NCI-H1105 (cell line): ENCODE measurements around the gene BMPER.

Experiments
- DNase-seq: peaks from one replicate; lab custom pipeline; 2025; lab: John Stamatoyannopoulos, UW

The BMPER gene

DNA sequence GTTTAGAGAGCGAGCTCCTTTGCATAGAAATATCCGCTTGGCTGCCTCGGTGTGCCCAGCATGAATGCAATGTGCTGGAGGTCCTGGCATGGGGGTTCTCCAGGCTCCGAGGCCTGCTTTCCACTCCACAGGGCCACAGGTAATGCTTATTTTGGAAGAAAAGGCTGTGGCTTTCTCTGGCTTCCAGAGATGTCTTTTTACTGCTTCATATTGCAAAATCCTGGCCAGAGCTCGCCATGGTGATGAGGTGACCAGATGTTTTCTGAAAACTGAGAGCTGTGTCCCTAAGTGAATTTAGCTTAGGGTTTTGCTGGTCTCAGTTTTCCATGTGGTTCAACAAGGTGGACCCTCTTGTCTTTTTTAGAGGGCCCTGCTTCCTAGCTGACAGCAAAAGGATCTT is 65.2 kb downstream of the BMPER start:
- no peak for DNase-seq

- no peak for DNase-seq
These were observed 65.8 kb downstream of the BMPER start for GRCh38 chr7:33971106-33971505.

GRCh38 chr7:33973231-33974015 is 68.1 kb downstream of the BMPER start:
- DNase-seq: no peak

- no peak for DNase-seq
These were observed 74.0 kb downstream of the BMPER start for GRCh38 chr7:33979300-33979806.

GRCh38 chr7:33979807-33980355 is 74.5 kb downstream of the BMPER start:
- DNase-seq: no peak

DNA sequence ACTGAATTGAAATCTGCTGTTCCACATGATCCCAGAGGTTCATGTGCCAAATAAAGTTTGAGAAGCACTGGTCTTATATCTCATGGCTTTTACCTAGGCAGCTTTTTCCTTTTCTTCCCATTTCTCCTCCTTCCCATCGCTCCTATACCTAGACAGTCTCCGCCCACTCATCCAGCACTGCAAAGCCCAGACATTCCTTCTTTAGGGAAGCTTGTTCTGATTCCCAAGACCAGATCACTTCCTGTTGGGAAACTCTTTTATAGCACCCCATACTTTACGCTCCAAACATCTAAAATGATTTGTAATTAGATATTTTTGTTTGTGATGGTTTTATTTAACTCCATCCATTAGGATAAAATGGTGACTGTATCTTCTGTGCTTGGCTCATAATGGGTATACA is 75.9 kb downstream of the BMPER start:
- DNase-seq: no peak

- no peak for DNase-seq
These were observed 76.5 kb downstream of the BMPER start for GRCh38 chr7:33981671-33982424.

DNA sequence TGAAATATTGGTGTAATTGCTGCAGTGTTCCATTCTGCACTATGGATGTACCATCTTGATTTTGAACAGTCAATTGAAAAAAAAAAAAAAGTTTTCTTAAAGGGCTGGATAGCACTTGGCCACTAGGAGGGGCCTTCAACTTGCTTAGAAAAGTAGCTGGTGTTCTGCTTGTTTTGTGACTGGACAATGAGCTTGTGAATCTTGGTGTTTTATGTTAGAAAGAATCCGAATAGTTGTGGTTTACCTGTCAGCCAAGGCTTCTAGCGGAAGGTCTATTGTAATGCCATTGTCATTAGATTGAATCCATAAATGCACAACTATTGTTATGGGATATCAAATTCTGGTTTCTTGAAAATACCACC is 77.1 kb downstream of the BMPER start:
- no peak for DNase-seq

DNA sequence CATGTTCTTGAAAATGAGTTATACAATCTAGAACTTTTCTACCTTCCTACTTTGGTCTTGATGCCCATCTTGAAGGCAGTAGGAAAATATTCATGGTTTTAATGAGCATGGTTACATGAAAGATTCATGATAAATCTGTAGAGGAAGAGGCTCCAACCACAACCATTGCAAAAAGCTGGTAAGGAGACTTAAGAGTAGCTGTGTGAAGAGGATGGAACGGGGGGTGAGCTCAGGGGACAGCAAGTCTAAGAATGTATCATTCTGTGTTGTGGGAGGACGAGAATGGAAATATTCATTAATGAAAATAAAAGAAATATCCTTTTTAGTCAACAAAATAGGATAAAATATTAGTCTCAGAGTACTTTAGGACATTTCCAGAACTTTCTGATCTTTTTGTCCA is 81.1 kb downstream of the BMPER start:
- no peak for DNase-seq

GRCh38 chr7:33986951-33987947 is 81.9 kb downstream of the BMPER start:
- DNase-seq: no peak

GRCh38 chr7:33996899-33997298 is 91.6 kb downstream of the BMPER start:
- DNase-seq: no peak

DNA sequence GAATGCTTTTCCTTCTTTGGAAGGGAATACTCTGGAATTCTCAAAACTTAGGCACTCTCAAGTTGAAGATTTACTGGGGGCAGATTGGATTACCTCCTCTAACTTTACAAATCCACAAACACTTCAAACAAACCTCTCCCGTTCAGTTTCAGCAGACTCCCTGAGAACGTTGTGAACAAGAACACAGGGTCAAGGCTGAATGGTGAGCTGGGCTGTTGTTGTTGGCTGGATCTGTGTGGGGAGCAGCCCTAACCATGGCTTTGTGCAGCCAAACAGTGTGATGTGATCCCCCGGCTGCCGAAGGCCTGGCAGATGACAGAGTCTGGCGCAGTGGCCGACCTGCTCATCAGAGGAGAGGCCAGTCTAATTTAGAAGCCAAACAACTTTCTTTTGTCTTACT is 93.1 kb downstream of the BMPER start:
- no peak for DNase-seq

DNA sequence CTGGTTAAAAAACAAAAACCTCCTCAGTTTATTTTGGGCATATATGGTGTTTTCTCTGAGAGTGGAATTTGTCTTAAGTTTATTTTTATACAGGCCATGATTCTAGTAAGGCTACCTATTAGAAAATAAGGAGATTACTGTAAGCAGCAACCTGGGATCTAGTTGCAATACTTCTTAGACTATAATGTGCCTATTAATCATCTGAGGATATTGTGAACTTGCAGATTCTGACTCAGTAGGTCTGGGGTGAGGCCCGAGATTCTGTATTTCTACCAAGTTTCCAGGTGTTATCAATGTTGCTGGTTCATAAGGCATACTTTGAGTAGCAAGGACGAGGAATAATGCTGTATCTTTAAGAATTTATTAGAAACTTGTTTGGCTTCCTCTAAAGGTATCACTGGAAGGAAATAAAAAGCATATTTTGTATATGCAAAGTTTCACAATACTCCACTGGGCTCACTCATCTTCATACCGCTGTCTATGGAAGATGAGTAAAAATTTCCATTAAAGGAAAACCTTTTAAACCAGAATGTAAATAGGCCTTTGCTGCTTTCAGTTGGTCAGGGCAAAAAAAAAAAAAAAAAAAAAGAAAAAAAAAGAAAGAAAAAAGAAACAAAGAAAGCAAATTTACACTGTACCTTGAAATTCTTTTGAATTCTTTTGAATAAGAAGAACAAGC is 105.8 kb downstream of the BMPER start:
- no peak for DNase-seq

GRCh38 chr7:34011696-34012095 is 106.4 kb downstream of the BMPER start:
- no peak for DNase-seq

- DNase-seq: no peak
These were observed 108.1 kb downstream of the BMPER start for GRCh38 chr7:34013421-34013820.

DNA sequence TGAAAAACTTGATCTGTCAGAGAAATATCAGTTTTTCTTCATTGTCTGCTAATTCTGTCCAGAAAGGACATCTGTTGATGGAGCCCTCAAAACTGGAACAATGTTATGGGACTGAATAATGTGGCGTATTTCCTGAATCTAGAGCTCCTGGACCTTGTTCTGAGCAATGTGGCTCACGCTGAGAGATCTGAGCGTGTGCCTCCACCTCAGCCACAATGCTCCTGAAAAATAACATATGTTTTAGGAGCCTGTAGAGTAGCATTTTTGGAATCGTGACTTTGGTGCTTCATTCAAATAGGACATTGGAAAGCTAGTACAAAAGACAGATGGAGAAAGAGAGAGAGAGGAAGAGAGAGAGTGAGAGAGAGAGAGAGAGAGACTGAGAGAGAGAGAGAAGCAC is 110.3 kb downstream of the BMPER start:
- DNase-seq: no peak

DNA sequence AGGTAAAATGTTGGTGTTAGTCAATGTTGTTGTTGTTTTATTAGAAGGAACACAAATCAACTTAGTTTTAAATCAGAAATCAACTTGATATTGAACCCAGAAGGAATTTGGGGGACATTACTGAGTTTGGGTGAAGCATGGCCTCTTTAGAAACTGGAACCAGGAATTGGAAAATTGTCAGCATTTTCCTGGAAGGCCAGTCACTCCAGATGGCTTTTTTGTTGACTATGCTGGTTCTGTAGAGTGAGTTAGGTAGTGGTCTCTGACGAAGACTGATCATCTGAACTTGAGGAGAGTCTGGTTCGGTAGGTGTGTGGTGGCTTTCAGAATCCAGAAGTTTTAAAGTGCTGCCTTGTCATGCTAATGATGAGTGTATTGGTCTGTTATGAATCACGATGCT is 111.5 kb downstream of the BMPER start:
- no peak for DNase-seq

- no peak for DNase-seq
These were observed 114.0 kb downstream of the BMPER start for GRCh38 chr7:34019301-34019790.

GRCh38 chr7:34022626-34023025 is 117.3 kb downstream of the BMPER start:
- no peak for DNase-seq

DNA sequence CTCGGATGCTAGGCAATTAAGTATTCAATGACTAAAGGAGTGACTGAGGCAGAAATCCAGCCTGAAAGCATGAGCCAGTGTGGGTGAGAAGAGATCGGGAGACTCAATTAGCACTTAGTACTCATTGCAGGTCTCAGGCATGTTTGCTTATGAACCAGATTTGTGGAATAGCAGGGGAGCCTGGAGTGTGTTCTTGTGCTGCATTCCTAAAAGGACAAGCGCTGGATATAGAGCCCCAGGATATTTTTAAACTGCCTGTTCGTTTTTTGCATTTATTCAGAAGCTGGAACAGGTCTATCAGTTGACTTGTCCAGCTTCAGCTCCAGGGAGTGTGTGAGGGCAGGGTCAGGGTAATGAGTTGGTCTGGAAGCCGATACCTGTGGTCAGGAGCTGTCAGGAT is 120.3 kb downstream of the BMPER start:
- no peak for DNase-seq
